Memory B cell (primary cell): ENCODE results near the gene PAWR.

ENCODE experiments used
- ATAC-seq: fragments of 150-1000 bp; cut with Tn5 transposase; 2 replicates; pipeline ENCODE4 v1.10.0; 2021; ENCODE audit warnings: low read depth, mild to moderate bottlenecking, moderate library complexity
- DNase-seq, 2 donors: peaks; one replicate each; pipeline ENCODE4 v3.0.0; 2022; ENCODE audit warnings: low spot score in 2 of 2
- H3K27ac Mint-ChIP-seq: one replicate; pipeline ENCODE4 v1.8.0; 2022; ENCODE audit warnings: mild to moderate bottlenecking, moderate library complexity, mixed read lengths
- H3K27me3 Mint-ChIP-seq: one replicate; pipeline ENCODE4 v1.8.0; 2022; ENCODE audit warnings: mixed read lengths
- H3K36me3 Mint-ChIP-seq: one replicate; pipeline ENCODE4 v1.8.0; 2022; ENCODE audit warnings: mild to moderate bottlenecking, mixed read lengths
- H3K4me1 Mint-ChIP-seq: one replicate; pipeline ENCODE4 v1.8.0; 2022; ENCODE audit warnings: mixed read lengths
- H3K4me3 Mint-ChIP-seq: one replicate; pipeline ENCODE4 v1.8.0; 2022; ENCODE audit warnings: mild to moderate bottlenecking, moderate library complexity, mixed read lengths
- H3K9me3 Mint-ChIP-seq: one replicate; pipeline ENCODE4 v1.8.0; 2022; ENCODE audit warnings: mixed read lengths

PAWR gene

DNA sequence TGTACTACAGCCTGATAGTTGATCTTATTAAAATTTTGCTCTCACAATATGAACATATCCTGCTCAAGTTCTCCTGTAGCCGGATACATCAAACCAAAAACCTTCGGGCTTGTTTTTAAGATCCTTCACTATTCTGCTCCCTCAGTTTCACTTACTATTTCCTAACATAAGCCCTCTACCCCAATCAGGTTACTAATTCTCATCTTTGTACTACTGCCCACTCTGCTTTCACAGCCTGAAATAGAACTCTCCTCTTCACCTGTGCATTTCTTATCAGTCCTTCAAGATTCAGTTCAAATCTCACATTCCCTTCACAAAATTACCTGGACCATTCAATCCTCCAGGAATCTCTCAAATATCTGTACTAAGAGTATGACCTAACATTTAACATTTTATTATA lies 14.2 kb downstream of the PAWR start:
- DNase-seq (no peak), ATAC-seq (no peak)
- H3K27me3 Mint-ChIP-seq: no peaks in the 10 kb centered on the region
- H3K36me3 Mint-ChIP-seq: peaks cover 5% of the 10 kb centered on the region
- no peak overlapping the region for H3K4me3 Mint-ChIP-seq
- H3K27ac Mint-ChIP-seq: no peak overlapping the region
- H3K4me1 Mint-ChIP-seq: peaks cover 49% of the 10 kb centered on the region
- peaks cover 5% of the 10 kb centered on the region for H3K9me3 Mint-ChIP-seq

DNA sequence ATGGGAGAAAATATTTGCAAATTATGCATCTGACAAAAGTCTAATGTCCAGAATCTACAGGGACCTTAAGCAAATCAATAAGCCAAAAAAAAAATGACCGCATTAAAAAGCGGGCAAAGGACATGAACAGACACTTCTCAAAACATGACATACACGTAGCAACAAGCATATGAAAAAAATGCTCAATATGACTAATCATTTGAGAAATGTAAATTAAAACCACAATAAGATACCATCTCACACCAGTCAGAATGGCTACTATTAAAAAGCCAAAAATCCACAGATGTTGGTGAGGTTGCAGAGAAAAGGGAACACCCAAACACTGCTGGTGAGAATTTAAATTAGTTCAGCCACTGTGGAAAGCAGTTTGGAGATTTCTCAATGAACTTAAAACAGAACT lies 16.1 kb downstream of the PAWR start:
- Mint-ChIP-seq H3K9me3 (peaks cover 5% of the 10 kb centered on the region), H3K4me3 (no peak overlapping the region), H3K27ac (no peak overlapping the region), H3K4me1 (peaks cover 36% of the 10 kb centered on the region), H3K36me3 (peaks cover 5% of the 10 kb centered on the region), H3K27me3 (no peaks in the 10 kb centered on the region)
- ATAC-seq (no peak), DNase-seq (no peak)

DNA sequence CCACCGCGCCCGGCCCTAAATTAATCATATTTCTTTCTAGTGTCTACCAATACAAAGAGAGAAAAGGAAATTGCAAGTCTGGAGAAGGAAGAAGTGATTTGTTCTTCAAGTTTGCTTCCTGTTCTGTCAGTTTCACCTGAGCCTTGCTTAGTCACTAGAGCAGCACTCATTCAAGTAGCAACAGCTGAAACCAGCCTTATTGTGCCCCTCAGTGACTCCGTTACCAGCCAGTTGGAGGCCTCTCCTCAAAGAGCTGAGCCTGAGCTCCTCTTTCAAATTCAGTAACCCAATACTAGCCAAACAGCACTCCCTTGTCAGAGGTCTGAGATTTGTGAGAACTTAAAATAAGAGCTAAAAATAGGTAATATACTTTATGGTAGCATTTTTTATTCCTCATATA lies 17.4 kb downstream of the PAWR start:
- peak overlapping the region; percentile 14 for H3K4me3 Mint-ChIP-seq
- ATAC-seq (peak; percentile 93), DNase-seq (peak in 1 of 2 donors; percentile 21)
- peaks cover 5% of the 10 kb centered on the region for H3K9me3 Mint-ChIP-seq
- peaks cover 5% of the 10 kb centered on the region for H3K36me3 Mint-ChIP-seq
- no peaks in the 10 kb centered on the region for H3K27me3 Mint-ChIP-seq
- H3K27ac Mint-ChIP-seq: no peak overlapping the region
- peaks cover 32% of the 10 kb centered on the region for H3K4me1 Mint-ChIP-seq

DNA sequence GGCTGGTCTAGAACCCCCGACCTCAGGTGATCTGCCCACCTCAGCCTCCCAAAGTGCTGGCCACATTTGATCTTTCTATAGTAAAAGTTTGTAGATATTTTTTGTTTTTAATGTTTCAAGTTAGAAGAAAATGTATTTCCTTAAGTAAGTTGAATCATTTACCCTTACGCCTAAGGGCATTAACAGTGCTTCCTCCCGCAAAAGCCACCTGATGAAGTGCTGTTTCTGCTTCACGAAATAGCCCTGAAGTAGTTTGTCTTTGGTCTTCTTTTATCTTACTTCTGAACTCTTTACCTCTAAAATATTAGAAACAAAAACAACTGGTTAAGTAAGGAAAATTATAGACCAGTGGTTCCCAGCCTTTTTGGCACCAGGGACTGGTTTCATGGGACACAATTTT lies 22.7 kb downstream of the PAWR start:
- Mint-ChIP-seq H3K4me3 (no peak overlapping the region), H3K27me3 (no peaks in the 10 kb centered on the region), H3K36me3 (peaks cover 5% of the 10 kb centered on the region), H3K4me1 (peaks cover 18% of the 10 kb centered on the region), H3K27ac (no peak overlapping the region), H3K9me3 (peaks cover 3% of the 10 kb centered on the region)
- no peak for DNase-seq
- ATAC-seq: no peak

DNA sequence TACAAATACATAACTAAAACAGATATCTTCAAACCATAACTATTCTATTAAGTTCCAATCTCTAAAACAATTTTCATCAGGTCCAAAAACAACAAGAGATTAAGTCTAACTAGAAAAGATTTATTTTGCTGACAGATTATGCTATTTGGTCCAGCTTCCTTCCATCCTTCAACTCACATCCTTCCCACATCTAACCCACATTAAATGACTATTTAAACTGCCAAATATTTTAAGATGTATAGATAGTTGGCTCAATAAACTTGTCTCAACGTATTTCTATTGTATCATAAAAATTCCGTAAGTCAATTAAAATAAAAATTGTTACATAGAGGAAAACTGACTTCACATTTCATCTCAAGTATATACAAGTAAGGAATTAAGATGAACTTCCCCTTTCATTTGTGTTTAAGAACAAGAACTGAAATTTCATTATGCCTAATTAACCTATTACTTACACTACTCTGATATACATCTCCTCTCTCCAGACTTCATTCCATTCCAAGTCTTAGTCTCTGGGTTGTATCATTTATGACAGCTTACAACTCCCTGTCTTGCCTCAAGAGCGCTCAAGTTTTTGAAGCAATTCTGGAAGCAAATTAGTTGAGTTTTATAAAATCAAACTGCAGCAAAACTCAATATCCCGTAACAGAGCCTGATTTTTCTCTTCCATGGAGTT lies 25.4 kb downstream of the PAWR start:
- Mint-ChIP-seq H3K4me3 (no peak overlapping the region), H3K27me3 (no peaks in the 10 kb centered on the region), H3K36me3 (peaks cover 2% of the 10 kb centered on the region), H3K4me1 (peaks cover 19% of the 10 kb centered on the region), H3K27ac (peak overlapping the region; percentile 9), H3K9me3 (no peaks in the 10 kb centered on the region)
- DNase-seq (no peak), ATAC-seq (no peak)

DNA sequence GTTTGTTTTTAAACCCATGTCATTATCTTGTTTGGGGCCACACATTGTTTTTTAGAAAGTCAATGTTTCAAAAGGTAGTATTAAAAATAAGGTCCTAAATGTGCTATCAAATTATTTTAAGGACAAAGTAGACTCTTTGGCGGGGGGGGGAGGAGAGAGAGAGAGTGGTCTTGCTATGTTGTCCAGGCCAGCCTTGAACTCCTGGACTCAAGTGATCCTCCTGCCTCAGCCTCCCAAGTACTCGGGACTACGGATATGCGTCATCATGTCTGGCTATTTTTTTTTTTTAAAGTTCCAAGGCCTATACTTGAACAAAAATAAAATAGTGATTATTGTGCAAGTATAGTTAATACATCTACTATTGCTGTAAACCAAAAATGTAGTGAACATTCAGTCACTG lies 26.2 kb downstream of the PAWR start:
- no peaks in the 10 kb centered on the region for H3K27me3 Mint-ChIP-seq
- H3K36me3 Mint-ChIP-seq: peaks cover 5% of the 10 kb centered on the region
- H3K4me3 Mint-ChIP-seq: no peak overlapping the region
- ATAC-seq (no peak), DNase-seq (no peak)
- H3K27ac Mint-ChIP-seq: no peak overlapping the region
- no peaks in the 10 kb centered on the region for H3K9me3 Mint-ChIP-seq
- H3K4me1 Mint-ChIP-seq: peaks cover 24% of the 10 kb centered on the region

DNA sequence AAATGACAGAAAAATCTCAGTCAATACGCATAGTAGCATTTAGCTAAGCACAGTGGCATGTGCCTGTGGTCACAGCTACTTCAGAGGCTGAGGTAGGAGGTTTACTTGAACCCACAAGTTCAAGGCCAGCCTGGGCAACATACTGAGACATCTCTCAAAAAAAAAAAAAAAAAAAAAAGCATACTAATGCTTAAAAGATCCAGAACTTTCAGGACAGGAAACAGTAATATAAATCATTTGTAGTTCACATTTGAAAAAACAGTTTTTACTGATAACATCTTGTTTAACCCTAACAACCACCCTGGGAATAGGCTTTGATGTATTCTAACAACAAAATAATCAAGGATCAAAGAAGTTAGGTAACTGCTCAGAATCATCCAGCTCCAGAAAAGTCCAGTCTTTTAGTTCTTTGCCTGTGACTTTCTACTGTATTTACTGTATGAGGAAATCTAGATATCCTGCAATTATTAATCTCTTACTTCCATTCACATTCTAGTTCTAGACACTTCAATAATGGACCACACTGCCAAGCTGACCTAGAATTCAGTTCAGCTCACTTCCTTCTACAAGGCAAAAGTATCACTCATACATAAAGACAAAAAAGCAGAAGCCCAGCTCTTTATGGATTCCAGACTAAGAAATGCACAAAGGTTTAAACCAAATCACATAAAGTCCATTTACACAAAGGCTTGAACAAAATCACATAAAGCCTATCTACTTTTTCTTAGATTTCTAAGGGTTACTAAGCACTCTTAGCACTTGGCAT lies 28.5 kb downstream of the PAWR start:
- peak; percentile 42 for ATAC-seq
- Mint-ChIP-seq H3K36me3 (peaks cover 8% of the 10 kb centered on the region), H3K27me3 (no peaks in the 10 kb centered on the region), H3K9me3 (no peaks in the 10 kb centered on the region), H3K4me1 (peaks cover 19% of the 10 kb centered on the region), H3K27ac (no peak overlapping the region), H3K4me3 (no peak overlapping the region)
- DNase-seq: no peak

DNA sequence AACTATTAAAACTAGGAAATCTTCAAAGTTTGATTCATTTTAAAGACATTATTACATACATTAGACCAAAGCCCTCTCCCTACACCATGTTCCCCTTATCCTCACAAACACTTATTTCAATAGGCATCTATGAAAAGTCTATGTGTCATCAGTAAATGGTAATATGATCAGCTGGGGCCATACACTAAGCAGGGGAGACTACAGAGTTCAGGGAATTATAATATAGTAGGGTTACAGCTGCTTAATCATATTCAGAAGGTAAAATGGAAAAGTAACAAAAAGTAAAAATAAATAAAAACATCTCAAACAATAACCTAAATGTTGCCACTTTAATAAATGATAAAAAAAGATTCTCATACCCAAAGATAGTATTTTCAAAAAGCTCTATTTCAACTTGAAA lies 29.1 kb downstream of the PAWR start:
- H3K27me3 Mint-ChIP-seq: no peaks in the 10 kb centered on the region
- H3K4me3 Mint-ChIP-seq: no peak overlapping the region
- peaks cover 13% of the 10 kb centered on the region for H3K36me3 Mint-ChIP-seq
- no peak for ATAC-seq
- H3K4me1 Mint-ChIP-seq: peaks cover 19% of the 10 kb centered on the region
- DNase-seq: no peak
- no peaks in the 10 kb centered on the region for H3K9me3 Mint-ChIP-seq
- peak overlapping the region; percentile 74 for H3K27ac Mint-ChIP-seq

DNA sequence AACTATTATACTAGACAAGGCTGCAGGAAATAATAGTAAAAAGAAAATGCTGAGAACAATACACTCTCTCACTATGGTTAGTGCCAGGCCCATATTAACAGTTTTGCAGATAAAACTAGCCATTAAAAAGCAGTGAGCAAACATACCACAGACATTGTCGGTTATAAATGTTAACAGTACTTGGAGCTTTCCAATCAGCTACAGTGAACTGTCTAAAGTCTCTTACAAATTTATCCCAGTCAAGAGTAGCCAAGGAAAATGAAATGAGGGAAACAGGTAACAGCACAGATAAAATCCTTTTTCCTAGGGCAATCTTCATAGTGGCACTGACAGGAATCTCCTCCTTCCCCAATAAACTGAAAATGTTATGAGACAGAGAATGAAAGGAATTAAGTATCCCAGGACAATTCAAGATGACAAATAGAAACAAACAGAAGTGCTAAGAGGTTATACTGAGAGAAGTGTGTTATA lies 30.8 kb downstream of the PAWR start:
- DNase-seq (no peak), ATAC-seq (no peak)
- Mint-ChIP-seq H3K36me3 (peaks cover 19% of the 10 kb centered on the region), H3K27ac (no peak overlapping the region), H3K9me3 (peaks cover 1% of the 10 kb centered on the region), H3K4me3 (no peak overlapping the region), H3K4me1 (peaks cover 17% of the 10 kb centered on the region), H3K27me3 (no peaks in the 10 kb centered on the region)

DNA sequence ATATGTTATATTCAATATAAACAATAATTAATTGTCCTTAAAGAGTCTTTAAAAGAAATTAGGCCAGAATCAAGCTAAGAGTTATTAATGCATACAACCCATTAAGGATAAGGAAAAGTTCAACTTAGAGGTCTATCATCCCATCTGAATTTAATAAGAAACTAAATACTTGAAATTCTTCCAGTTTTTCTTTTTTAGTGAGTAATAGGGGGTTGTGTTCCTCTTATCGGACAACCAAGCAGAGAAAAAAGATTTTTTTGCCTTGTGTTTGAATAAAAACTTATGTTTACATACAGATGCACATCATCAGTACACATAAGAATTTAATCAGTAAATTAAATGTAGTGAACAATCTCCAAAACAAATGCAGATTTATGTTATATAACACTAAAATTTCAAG lies 32.5 kb downstream of the PAWR start:
- no peaks in the 10 kb centered on the region for H3K27me3 Mint-ChIP-seq
- no peak for DNase-seq
- peaks cover 1% of the 10 kb centered on the region for H3K9me3 Mint-ChIP-seq
- no peak overlapping the region for H3K4me3 Mint-ChIP-seq
- peaks cover 20% of the 10 kb centered on the region for H3K36me3 Mint-ChIP-seq
- ATAC-seq: no peak
- peaks cover 17% of the 10 kb centered on the region for H3K4me1 Mint-ChIP-seq
- H3K27ac Mint-ChIP-seq: no peak overlapping the region

DNA sequence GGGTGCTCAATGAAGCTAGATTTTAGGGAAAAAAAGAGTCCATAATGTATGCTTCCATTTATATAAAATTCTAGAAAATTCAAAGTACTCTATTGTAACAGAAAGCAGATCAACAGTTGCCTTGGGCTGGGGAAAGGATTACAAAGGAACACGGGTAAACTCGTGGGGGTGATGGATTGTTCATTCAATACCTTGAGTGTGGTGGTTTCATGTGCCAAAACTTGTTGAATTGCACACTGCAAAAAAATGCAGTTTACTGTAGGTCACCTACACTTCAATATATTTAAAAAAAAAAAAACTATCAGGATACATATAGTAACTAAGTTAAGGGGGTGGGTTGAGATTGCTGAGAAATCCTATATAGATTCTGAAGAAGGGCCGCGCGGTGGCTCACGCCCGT lies 33.6 kb downstream of the PAWR start:
- H3K4me1 Mint-ChIP-seq: peaks cover 12% of the 10 kb centered on the region
- H3K4me3 Mint-ChIP-seq: no peak overlapping the region
- no peak for DNase-seq
- ATAC-seq: no peak
- H3K9me3 Mint-ChIP-seq: peaks cover 1% of the 10 kb centered on the region
- peaks cover 20% of the 10 kb centered on the region for H3K36me3 Mint-ChIP-seq
- H3K27me3 Mint-ChIP-seq: no peaks in the 10 kb centered on the region
- no peak overlapping the region for H3K27ac Mint-ChIP-seq

DNA sequence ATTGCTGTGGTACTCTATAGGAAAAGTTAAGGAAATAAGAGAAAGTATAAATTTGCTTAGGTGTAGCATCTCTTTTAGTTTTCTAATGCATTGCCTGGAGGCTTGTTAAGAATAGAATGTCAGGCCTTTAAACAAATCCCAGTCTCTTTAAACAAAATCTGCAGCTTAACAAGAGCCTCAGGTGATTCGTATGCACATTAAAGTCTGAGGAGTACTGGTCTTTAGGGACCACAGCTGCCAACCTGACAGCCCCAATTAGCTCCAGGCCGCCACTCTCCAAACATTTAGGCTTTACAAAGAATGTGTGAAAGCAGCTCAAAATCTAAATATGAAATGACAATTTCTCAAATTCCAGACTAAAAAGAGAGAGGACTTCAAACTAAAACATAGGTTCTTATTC lies 35.7 kb downstream of the PAWR start:
- Mint-ChIP-seq H3K27ac (peak overlapping the region; percentile 53), H3K4me3 (no peak overlapping the region), H3K4me1 (peaks cover 6% of the 10 kb centered on the region), H3K9me3 (peaks cover 1% of the 10 kb centered on the region), H3K27me3 (no peaks in the 10 kb centered on the region), H3K36me3 (peaks cover 22% of the 10 kb centered on the region)
- DNase-seq (no peak), ATAC-seq (no peak)

DNA sequence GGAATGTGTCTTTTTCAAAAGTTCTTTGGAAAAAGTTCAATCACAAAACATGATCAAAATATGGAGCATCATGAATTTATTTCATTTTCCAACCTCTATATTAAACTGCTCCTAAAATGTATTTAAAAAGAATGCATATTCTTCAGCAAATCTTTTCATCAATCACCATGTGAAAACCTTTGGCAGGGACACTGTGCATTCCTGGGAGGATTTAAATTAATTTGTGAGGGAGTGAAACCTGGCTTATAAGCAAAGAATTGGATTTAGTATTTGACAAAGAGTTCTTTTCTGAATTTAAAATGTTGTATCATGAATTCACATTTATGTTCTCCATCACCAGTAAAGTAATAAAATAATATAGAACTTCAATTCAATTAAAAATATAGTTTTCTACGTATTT lies 38.2 kb downstream of the PAWR start:
- Mint-ChIP-seq H3K4me1 (peaks cover 10% of the 10 kb centered on the region), H3K9me3 (peaks cover 1% of the 10 kb centered on the region), H3K27ac (no peak overlapping the region), H3K4me3 (no peak overlapping the region), H3K36me3 (peaks cover 22% of the 10 kb centered on the region), H3K27me3 (no peaks in the 10 kb centered on the region)
- ATAC-seq: no peak
- DNase-seq: no peak

DNA sequence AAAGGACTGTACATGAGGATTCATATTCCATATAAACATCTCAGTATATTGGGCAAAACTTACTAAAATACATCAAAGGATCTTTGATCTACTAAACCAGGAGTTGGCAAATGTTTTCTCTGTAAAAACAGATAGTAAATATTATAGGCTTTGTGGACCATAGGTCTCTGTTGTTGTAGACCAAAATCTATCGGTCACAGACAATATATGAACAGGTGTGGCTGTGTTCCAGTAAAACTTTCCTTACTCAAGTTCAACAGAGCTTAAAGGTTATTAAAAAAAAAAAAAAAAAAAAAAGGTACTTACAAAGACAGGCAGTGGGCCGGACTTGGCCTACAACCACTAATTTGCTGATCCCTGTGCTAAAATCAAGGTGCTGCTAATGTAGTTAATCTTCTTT lies 40.3 kb downstream of the PAWR start:
- no peak overlapping the region for H3K27ac Mint-ChIP-seq
- no peak overlapping the region for H3K4me3 Mint-ChIP-seq
- H3K4me1 Mint-ChIP-seq: peaks cover 10% of the 10 kb centered on the region
- no peak for ATAC-seq
- H3K9me3 Mint-ChIP-seq: no peaks in the 10 kb centered on the region
- no peaks in the 10 kb centered on the region for H3K27me3 Mint-ChIP-seq
- no peak for DNase-seq
- H3K36me3 Mint-ChIP-seq: peaks cover 9% of the 10 kb centered on the region

DNA sequence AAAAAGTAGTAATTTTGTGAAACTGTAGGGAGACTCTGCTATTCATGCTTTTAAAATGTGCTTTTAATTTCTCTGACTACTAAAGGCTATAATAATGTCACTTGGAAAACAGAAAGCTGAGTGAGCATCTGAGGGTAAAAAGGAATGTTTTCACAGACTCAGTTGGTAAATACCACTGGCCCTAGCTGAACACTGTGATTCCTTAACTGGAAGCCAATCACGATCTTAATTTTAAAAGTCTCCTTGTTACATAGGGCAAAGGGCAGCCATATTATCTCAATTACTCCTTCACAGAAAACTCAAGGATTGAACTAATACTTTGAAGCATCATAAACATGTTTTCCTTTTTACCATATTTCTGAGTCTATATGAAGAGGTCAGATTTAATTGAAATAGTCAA lies 41.9 kb downstream of the PAWR start:
- H3K27ac Mint-ChIP-seq: no peak overlapping the region
- ATAC-seq: no peak

More for the DNA sequence above, 41.9 kb downstream of the PAWR start:
- no peaks in the 10 kb centered on the region for H3K9me3 Mint-ChIP-seq
- peaks cover 9% of the 10 kb centered on the region for H3K36me3 Mint-ChIP-seq
- H3K4me1 Mint-ChIP-seq: peaks cover 12% of the 10 kb centered on the region
- DNase-seq: no peak
- H3K27me3 Mint-ChIP-seq: no peaks in the 10 kb centered on the region
- H3K4me3 Mint-ChIP-seq: no peak overlapping the region
